ENCODE data around the gene TMEM271. TPM values are rescaled to one million over a fixed set of nuclear protein-coding genes. Genes with fewer than 3 reads are reported as not detected.

The TMEM271 gene
- total RNA-seq, 1 donor from 2014 or later, result not detected

GRCh38 chr4:577499-578450 lies 1.7 kb upstream of the TMEM271 start:
- ChIA-PET CTCF (no interaction called here), POLR2A (no interaction called here)
- DNase-seq (no peak), ATAC-seq (ENCODE audit: low read depth) (no peak)
- Mint-ChIP-seq H3K27ac (no peak overlapping the region), H3K4me1 (peaks cover 14% of the 10 kb centered on the region), H3K9me3 (peaks cover 5% of the 10 kb centered on the region), H3K36me3 (ENCODE audit: low read depth) (no peaks in the 10 kb centered on the region), H3K4me3 (no peak overlapping the region), H3K27me3 (peaks cover 51% of the 10 kb centered on the region)
- intact Hi-C loops (cut with micrococcal nuclease), result no loop called here
- TF ChIP-seq CTCF (IDR thresholded peaks at IDR 0.05), result no peak

GRCh38 chr4:576991-577498 lies 950 bp upstream of the TMEM271 start:
- Mint-ChIP-seq H3K4me1 (peaks cover 14% of the 10 kb centered on the region), H3K27me3 (peaks cover 57% of the 10 kb centered on the region), H3K27ac (no peak overlapping the region), H3K36me3 (ENCODE audit: low read depth) (no peaks in the 10 kb centered on the region), H3K9me3 (peaks cover 5% of the 10 kb centered on the region), H3K4me3 (peak overlapping the region; percentile 24)
- DNase-seq (no peak), ATAC-seq (ENCODE audit: low read depth) (no peak)
- intact Hi-C loops (cut with micrococcal nuclease), result no loop called here
- POLR2A ChIA-PET, result no interaction called here
- CTCF ChIA-PET, result no interaction called here
- no peak for TF ChIP-seq CTCF (IDR thresholded peaks at IDR 0.05)

GRCh38 chr4:575281-576141 lies 584 bp downstream of the TMEM271 start:
- no peak for ATAC-seq (ENCODE audit: low read depth)
- Mint-ChIP-seq H3K27ac (no peak overlapping the region), H3K36me3 (ENCODE audit: low read depth) (no peaks in the 10 kb centered on the region), H3K4me3 (no peak overlapping the region), H3K27me3 (peaks cover 61% of the 10 kb centered on the region), H3K4me1 (peaks cover 14% of the 10 kb centered on the region), H3K9me3 (peaks cover 2% of the 10 kb centered on the region)
- intact Hi-C loops (cut with micrococcal nuclease), result no loop called here
- POLR2A ChIA-PET, result no interaction called here
- no peak for DNase-seq
- CTCF ChIA-PET, result no interaction called here
- TF ChIP-seq CTCF (IDR thresholded peaks at IDR 0.05), result no peak

GRCh38 chr4:574346-575161 lies 1.5 kb downstream of the TMEM271 start:
- H3K4me3 Mint-ChIP-seq, result peak overlapping the region; percentile 65
- no peaks in the 10 kb centered on the region for H3K36me3 Mint-ChIP-seq (ENCODE audit: low read depth)
- ChIA-PET CTCF (no interaction called here), POLR2A (no interaction called here)
- TF ChIP-seq CTCF (IDR thresholded peaks at IDR 0.05), result no peak
- no peak overlapping the region for H3K27ac Mint-ChIP-seq
- intact Hi-C loops (cut with micrococcal nuclease), result no loop called here
- no peak for ATAC-seq (ENCODE audit: low read depth)
- H3K27me3 Mint-ChIP-seq, result peaks cover 58% of the 10 kb centered on the region
- peaks cover 14% of the 10 kb centered on the region for H3K4me1 Mint-ChIP-seq
- peaks cover 2% of the 10 kb centered on the region for H3K9me3 Mint-ChIP-seq
- DNase-seq, result no peak

Data from activated B cell treated with CpG ODN at 0.5 μM for 24 hours (primary cell).